ENCODE data around the gene SGSH. TPM values are rescaled to one million over a fixed set of nuclear protein-coding genes. Genes with fewer than 3 reads are reported as not detected.

The SGSH gene
- total RNA-seq, 1 donor from 2014 or later: 64.1 TPM

- no peak for DNase-seq (ENCODE audit: low spot score)
These were observed 36.3 kb downstream of the SGSH start for GRCh38 chr17:80183581-80184422.

- no peak for DNase-seq (ENCODE audit: low spot score)
These were observed 37.3 kb downstream of the SGSH start for GRCh38 chr17:80182845-80183223.

- no peak for DNase-seq (ENCODE audit: low spot score)
These were observed 37.9 kb downstream of the SGSH start for GRCh38 chr17:80182118-80182844.

GRCh38 chr17:80181431-80181830 lies 38.7 kb downstream of the SGSH start:
- DNase-seq (ENCODE audit: low spot score): no peak

GRCh38 chr17:80180192-80180591 lies 39.9 kb downstream of the SGSH start:
- DNase-seq (ENCODE audit: low spot score): no peak

GRCh38 chr17:80177986-80178595 lies 42.0 kb downstream of the SGSH start:
- DNase-seq (ENCODE audit: low spot score): no peak

GRCh38 chr17:80176757-80177156 lies 43.4 kb downstream of the SGSH start:
- no peak for DNase-seq (ENCODE audit: low spot score)

GRCh38 chr17:80173916-80174315 lies 46.2 kb downstream of the SGSH start:
- no peak for DNase-seq (ENCODE audit: low spot score)

- no peak for DNase-seq (ENCODE audit: low spot score)
These were observed 47.0 kb downstream of the SGSH start for GRCh38 chr17:80173126-80173525.

GRCh38 chr17:80171681-80172080 lies 48.5 kb downstream of the SGSH start:
- no peak for DNase-seq (ENCODE audit: low spot score)

GRCh38 chr17:80169784-80170500 lies 50.2 kb downstream of the SGSH start, which contains the start of gene CARD14:
Gene CARD14 (plus strand): TSS chr17:80170030. CDS start chr17:80181439, 11,409 bp downstream.
- DNase-seq (ENCODE audit: low spot score): peak; percentile 84

GRCh38 chr17:80169107-80169506 lies 51.0 kb downstream of the SGSH start:
- DNase-seq (ENCODE audit: low spot score): no peak

- no peak for DNase-seq (ENCODE audit: low spot score)
These were observed 51.8 kb downstream of the SGSH start for GRCh38 chr17:80168371-80168770.

- DNase-seq (ENCODE audit: low spot score): no peak
These were observed 53.7 kb downstream of the SGSH start for GRCh38 chr17:80166446-80166845.

GRCh38 chr17:80164185-80164584 lies 55.9 kb downstream of the SGSH start:
- DNase-seq (ENCODE audit: low spot score): no peak

- DNase-seq (ENCODE audit: low spot score): no peak
These were observed 56.8 kb downstream of the SGSH start for GRCh38 chr17:80163336-80163735.

GRCh38 chr17:80160536-80160935 lies 59.6 kb downstream of the SGSH start:
- DNase-seq (ENCODE audit: low spot score): no peak

Other genes with a start within 250 kb of the SGSH start
- gene TBC1D16, start 184.5 kb downstream of the SGSH start, total RNA-seq: 37.0 TPM
- 12.4 TPM for gene CCDC40, start 183.7 kb downstream of the SGSH start, total RNA-seq
- gene GAA, start 118.8 kb downstream of the SGSH start, total RNA-seq: 60.7 TPM
- 84.8 TPM for gene EIF4A3, start 73.2 kb downstream of the SGSH start, total RNA-seq
- gene CARD14, start 50.3 kb downstream of the SGSH start, total RNA-seq: 19.3 TPM
- gene SLC26A11, start 94 bp upstream of the SGSH start, total RNA-seq: 25.5 TPM
- 221 TPM for gene RNF213, start 40.5 kb upstream of the SGSH start, total RNA-seq
- 21.2 TPM for gene ENDOV, start 194.8 kb upstream of the SGSH start, total RNA-seq

Measured in ureter (tissue), 1 donor.